Chondrocyte (in vitro differentiated cells): ENCODE results near the gene EEF2K. TPM values are rescaled to one million over a fixed set of nuclear protein-coding genes. Genes with fewer than 3 reads are reported as not detected.

Source experiments
- DNase-seq: peaks from one replicate; pipeline ENCODE4 v3.0.0; 2021; ENCODE audit warnings: mixed read lengths, low spot score
- H3K27ac Mint-ChIP-seq: one replicate; pipeline ENCODE4 v1.8.0; 2021; ENCODE audit warnings: mild to moderate bottlenecking, moderate library complexity, mixed read lengths; ENCODE audit not compliant: unreplicated experiment
- H3K27me3 Mint-ChIP-seq: 2 replicates; pipeline ENCODE4 v1.8.0; 2021; ENCODE audit warnings: low read depth, mixed read lengths
- H3K36me3 Mint-ChIP-seq: 2 replicates; pipeline ENCODE4 v1.8.0; 2021; ENCODE audit warnings: low read depth, mixed read lengths
- H3K4me1 Mint-ChIP-seq: 2 replicates; pipeline ENCODE4 v1.8.0; 2021; ENCODE audit warnings: low read depth, mild to moderate bottlenecking, mixed read lengths
- H3K4me3 Mint-ChIP-seq: one replicate; pipeline ENCODE4 v1.8.0; 2021; ENCODE audit warnings: mild to moderate bottlenecking, moderate library complexity, mixed read lengths; ENCODE audit not compliant: unreplicated experiment
- H3K9me3 Mint-ChIP-seq: 2 replicates; pipeline ENCODE4 v1.8.0; 2021; ENCODE audit warnings: low read depth, mixed read lengths
- CTCF ChIP-seq: fragments of 200-600 bp; sonication (generic); IDR thresholded peaks from 2 replicates; pipeline ENCODE4 v1.5.0; 2021; ENCODE audit warnings: antibody characterized with exemption, mild to moderate bottlenecking, moderate library complexity
- total RNA-seq: library from RNA; stranded (reverse); gene quantifications from 3 replicates; pipeline ENCODE4 v1.2.1, GENCODE V29; 2021

EEF2K gene
- total RNA-seq, 1 donor from 2014 or later = 32.6 TPM

GRCh38 chr16:22296225-22297113 lies 90.4 kb downstream of the EEF2K start:
- Mint-ChIP-seq H3K27me3 (no peaks in the 10 kb centered on the region), H3K27ac (peak overlapping the region; percentile 92), H3K9me3 (no peaks in the 10 kb centered on the region), H3K36me3 (no peaks in the 10 kb centered on the region), H3K4me3 (peak overlapping the region; percentile 83), H3K4me1 (peaks cover 35% of the 10 kb centered on the region)
- TF ChIP-seq CTCF = no peak
- DNase-seq = no peak

- Mint-ChIP-seq H3K4me1 (peaks cover 28% of the 10 kb centered on the region), H3K27me3 (no peaks in the 10 kb centered on the region), H3K27ac (peak within 1 kb of the TSS; percentile 92), H3K36me3 (peaks cover 2% of the 10 kb centered on the region), H3K4me3 (peak within 1 kb of the TSS; percentile 83), H3K9me3 (no peaks in the 10 kb centered on the region)
- DNase-seq = peak; percentile 99
- TF ChIP-seq CTCF = peak; percentile 90
Measured at GRCh38 chr16:22297114-22297870, 91.2 kb downstream of the EEF2K start, which contains the start of gene POLR3E. Gene POLR3E (plus strand): TSS chr16:22297409. CDS start chr16:22302969, 5,560 bp downstream.

- Mint-ChIP-seq H3K9me3 (no peaks in the 10 kb centered on the region), H3K36me3 (peaks cover 4% of the 10 kb centered on the region), H3K4me1 (peaks cover 28% of the 10 kb centered on the region), H3K27me3 (no peaks in the 10 kb centered on the region), H3K4me3 (peak overlapping the region; percentile 83), H3K27ac (peak overlapping the region; percentile 92)
- no peak for DNase-seq
- TF ChIP-seq CTCF = no peak
Measured at GRCh38 chr16:22297871-22298733, 92.0 kb downstream of the EEF2K start.

- Mint-ChIP-seq H3K9me3 (no peaks in the 10 kb centered on the region), H3K27ac (peak overlapping the region; percentile 92), H3K27me3 (no peaks in the 10 kb centered on the region), H3K4me1 (peaks cover 28% of the 10 kb centered on the region), H3K36me3 (peaks cover 7% of the 10 kb centered on the region), H3K4me3 (peak overlapping the region; percentile 13)
- no peak for TF ChIP-seq CTCF
- DNase-seq = no peak
Measured at GRCh38 chr16:22299036-22299435, 93.0 kb downstream of the EEF2K start.
